HPDE6-E6E7 (cell line): ENCODE results near the gene NDEL1.

Experiments used
- DNase-seq: peaks from one replicate; pipeline ENCODE4 v3.0.0; 2011; ENCODE audit warnings: missing footprints; ENCODE audit errors: extremely low spot score

NDEL1 gene

DNA sequence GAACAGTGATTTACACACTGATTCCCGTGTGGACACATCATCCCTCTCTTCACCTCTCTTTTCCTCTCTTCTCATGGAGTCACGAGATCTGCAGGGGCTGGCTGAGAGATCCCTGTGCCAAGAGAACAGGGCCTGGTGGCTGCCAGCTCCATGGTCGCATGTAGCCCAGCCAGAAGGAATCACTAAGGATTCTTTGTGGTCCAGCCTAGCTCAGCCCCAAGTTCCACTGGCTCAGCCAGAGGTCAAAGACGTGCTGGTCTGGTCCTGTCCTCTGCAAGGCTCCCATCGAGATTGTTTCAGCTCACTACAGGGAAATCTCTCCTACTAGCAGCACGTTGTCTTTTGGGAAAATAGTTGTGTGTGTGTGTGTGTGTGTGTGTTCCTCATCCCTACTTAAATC is 66.4 kb downstream of the NDEL1 start:
- DNase-seq: no peak

DNA sequence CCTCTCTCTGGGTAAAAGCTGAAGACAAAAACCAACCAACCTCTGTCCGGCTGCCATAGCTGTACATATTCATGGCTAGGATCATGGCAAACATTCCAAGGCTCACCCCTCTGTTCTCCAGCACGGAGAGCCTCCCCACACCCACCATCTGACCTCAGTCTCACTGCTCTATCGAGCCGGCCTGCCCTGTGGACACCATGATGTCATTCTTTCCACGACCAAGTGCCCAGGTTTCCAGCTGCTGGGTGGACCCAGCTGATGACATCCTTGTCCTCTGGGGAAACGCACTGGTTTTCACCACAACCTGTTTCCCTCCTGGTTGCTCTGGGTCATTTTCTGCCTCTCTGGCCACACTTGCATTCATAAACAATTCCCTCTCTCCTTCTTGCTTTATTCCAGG is 67.7 kb downstream of the NDEL1 start:
- DNase-seq: no peak

DNA sequence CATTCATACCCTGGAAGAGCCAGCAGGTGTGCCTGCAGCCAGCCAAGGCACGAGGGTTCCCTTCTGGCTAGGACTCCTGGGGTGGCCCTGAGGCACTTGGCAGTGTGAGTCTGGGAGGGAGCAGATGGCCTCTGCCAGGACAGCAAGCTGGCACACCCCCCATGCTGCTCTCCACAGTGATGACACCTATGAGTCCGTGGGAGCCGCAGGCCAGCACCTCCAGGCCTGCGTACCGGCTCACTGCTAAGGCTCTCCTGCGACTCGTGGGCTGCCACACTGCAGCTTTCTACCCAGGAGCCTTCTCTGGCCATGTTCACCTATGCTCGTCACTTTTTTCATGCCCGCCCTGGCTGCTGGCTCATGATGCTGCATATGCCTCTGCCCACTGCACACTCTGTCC is 68.1 kb downstream of the NDEL1 start:
- no peak for DNase-seq

DNA sequence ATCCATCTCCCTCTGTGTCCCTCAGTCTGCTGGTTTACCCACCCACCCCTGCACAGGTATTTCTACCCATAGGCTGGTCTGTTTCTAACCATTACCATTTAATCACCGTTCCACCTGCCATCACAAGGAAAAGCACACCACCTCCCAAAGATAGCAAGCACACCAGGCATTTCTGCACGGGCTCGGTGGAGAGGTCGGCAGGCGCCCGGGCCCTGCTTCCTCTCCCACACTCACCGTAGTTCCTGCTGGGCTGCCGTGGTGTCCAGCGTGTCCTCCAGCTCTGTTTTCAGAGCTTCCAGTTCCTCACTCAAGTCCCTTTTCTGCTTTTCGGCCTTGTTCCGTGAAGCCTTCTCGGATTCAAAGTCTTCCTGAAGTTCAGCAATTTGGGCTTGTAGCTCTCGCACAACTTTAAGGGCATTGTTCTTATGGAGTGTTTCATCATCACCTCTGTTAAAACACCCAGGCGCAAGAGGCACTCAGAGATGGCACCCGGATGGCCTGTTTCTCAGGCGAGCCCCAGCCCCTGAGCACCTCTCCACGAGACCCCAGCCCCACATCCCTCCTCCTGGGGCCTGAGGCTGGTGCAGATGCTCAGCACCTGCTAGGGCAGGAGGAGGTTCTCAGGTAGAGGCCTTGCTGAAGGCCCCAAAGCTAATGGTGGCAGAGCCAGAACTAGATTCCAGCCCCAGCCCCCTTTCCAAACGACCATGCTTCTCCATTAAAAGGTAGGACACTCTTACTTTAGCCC is 69.0 kb downstream of the NDEL1 start:
- no peak for DNase-seq

DNA sequence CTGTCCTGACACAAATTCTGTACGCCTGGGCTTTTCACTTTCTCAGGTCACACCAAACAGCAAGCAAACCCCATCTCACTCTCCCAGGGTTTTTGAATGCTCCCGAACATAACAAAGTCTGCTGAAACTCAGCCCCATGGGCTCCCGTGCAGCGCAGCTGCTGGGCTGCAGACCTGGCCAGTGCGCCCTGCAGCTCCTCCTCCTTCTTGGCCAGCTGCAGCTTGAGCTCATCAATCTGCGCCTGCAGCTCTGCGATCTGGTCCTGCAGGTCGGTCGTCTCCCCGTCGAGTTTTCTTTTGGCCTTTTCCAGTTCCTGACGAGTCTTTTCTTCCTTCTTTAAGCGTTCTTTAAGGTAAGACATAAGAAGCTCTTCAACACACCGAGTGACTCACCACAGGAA is 70.5 kb downstream of the NDEL1 start:
- DNase-seq: no peak

DNA sequence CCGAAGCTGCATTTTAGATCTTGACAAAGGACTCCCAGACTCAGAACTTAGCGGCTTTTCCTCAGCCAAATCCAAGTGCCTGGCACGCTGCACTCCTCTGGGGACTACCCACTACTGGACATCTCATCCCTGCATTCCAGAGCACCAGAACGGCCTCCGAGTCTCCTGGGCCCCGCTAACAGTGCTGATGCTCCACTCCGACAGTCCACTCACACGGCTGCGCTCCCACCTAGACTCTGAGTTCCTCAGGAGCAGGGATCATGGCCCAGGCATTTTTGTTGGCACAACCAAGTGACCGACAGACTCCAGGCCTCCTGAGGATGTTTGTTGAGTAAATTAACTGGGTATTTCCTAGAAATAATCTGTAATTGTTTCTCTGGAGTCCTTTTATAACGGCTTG is 79.1 kb downstream of the NDEL1 start:
- no peak for DNase-seq
